Caco-2 (cell line): ENCODE data around the gene ATG101. TPM values are rescaled to one million over a fixed set of nuclear protein-coding genes. Genes with fewer than 3 reads are reported as not detected.

ENCODE experiments used
- BruUV-seq: library from RNA; stranded (reverse); fragments of 400-500 nt; replicated peaks from 2 replicates; lab custom pipeline; 2021; lab: Mats Ljungman, UMichigan
- CTCF ChIA-PET: fragments of 300-600 bp; sonication (Branson Sonifier 250); formaldehyde crosslinking; loops from one replicate; lab custom pipeline; 2022; ENCODE audit warnings: antibody characterized with exemption; lab: Charles Lee
- POLR2A ChIA-PET: fragments of 300-600 bp; sonication (Branson Sonifier 250); formaldehyde crosslinking; loops from one replicate; lab custom pipeline; 2022; ENCODE audit warnings: antibody characterized with exemption; lab: Charles Lee
- DNase-seq, 2 experiments: peaks; one replicate each; pipeline versions ENCODE4 v3.0.0 to v3.0.0-alpha.2; 2020 to 2022
- H3K27me3 ChIP-seq: replicated peaks from 2 replicates; pipeline ENCODE4 v1.6.0; 2011; ENCODE audit warnings: low read length; ENCODE audit not compliant: control insufficient read depth, insufficient read depth
- H3K36me3 ChIP-seq: 2 replicates; pipeline ENCODE4 v1.5.1; 2011; ENCODE audit warnings: low read length; ENCODE audit not compliant: control insufficient read depth, insufficient read depth
- H3K4me1 ChIP-seq: fragments of 250-450 bp; sonication (Bioruptor Pico); 2 replicates; pipeline ENCODE4 v1.5.1; 2020; ENCODE audit warnings: mild to moderate bottlenecking
- H3K4me3 ChIP-seq: 2 replicates; pipeline ENCODE4 v1.5.1; 2011; ENCODE audit warnings: low read depth, mild to moderate bottlenecking, control low read depth, low read length
- H3K9me3 ChIP-seq: fragments of 250-450 bp; sonication (Bioruptor Pico); 2 replicates; pipeline ENCODE4 v1.5.1; 2020; ENCODE audit warnings: mild to moderate bottlenecking, moderate library complexity
- H3K27ac Mint-ChIP-seq: one replicate; pipeline ENCODE4 v1.8.0; 2022; ENCODE audit warnings: mixed read lengths; ENCODE audit not compliant: unreplicated experiment
- H3K27me3 Mint-ChIP-seq: one replicate; pipeline ENCODE4 v1.8.0; 2022; ENCODE audit warnings: mixed read lengths; ENCODE audit not compliant: insufficient read depth, unreplicated experiment
- H3K36me3 Mint-ChIP-seq: one replicate; pipeline ENCODE4 v1.8.0; 2022; ENCODE audit warnings: mild to moderate bottlenecking, mixed read lengths; ENCODE audit not compliant: insufficient read depth, unreplicated experiment
- H3K4me1 Mint-ChIP-seq: one replicate; pipeline ENCODE4 v1.8.0; 2022; ENCODE audit warnings: low read depth, mixed read lengths; ENCODE audit not compliant: unreplicated experiment
- H3K4me3 Mint-ChIP-seq: one replicate; pipeline ENCODE4 v1.8.0; 2022; ENCODE audit warnings: mild to moderate bottlenecking, moderate library complexity, mixed read lengths; ENCODE audit not compliant: unreplicated experiment
- H3K9me3 Mint-ChIP-seq: one replicate; pipeline ENCODE4 v1.8.0; 2022; ENCODE audit warnings: mixed read lengths; ENCODE audit not compliant: unreplicated experiment
- intact Hi-C: fragments of 100-400 bp; cut with micrococcal nuclease; formaldehyde crosslinking; loops from one replicate; pipeline ENCODE4 v1.10.0; 2022; ENCODE audit not compliant: unreplicated experiment
- total RNA-seq: library from RNA; stranded (reverse); gene quantifications from 2 replicates; pipeline ENCODE4 v1.2.3, GENCODE V29; 2022
- TF ChIP-seq, protein P1 (sequence below), 2 experiments: fragments of 200-600 bp in 1 of 2; IDR thresholded peaks; 1 replicate in 1 of 2; 2 replicates in 1 of 2; pipeline versions ENCODE4 v1.5.1 to v1.8.0; 2011 to 2022; ENCODE audit warnings: antibody characterized with exemption in 1 of 2, control low read depth in 1 of 2, inconsistent platforms in 1 of 2, low read depth in 1 of 2, low read length in 1 of 2, mild to moderate bottlenecking in 1 of 2, moderate library complexity in 1 of 2; ENCODE audit not compliant: insufficient read depth in 1 of 2, severe bottlenecking in 1 of 2, unreplicated experiment in 1 of 2

Gene ATG101
- total RNA-seq, 1 experiment from 2014 or later, result 78.0 TPM

DNA sequence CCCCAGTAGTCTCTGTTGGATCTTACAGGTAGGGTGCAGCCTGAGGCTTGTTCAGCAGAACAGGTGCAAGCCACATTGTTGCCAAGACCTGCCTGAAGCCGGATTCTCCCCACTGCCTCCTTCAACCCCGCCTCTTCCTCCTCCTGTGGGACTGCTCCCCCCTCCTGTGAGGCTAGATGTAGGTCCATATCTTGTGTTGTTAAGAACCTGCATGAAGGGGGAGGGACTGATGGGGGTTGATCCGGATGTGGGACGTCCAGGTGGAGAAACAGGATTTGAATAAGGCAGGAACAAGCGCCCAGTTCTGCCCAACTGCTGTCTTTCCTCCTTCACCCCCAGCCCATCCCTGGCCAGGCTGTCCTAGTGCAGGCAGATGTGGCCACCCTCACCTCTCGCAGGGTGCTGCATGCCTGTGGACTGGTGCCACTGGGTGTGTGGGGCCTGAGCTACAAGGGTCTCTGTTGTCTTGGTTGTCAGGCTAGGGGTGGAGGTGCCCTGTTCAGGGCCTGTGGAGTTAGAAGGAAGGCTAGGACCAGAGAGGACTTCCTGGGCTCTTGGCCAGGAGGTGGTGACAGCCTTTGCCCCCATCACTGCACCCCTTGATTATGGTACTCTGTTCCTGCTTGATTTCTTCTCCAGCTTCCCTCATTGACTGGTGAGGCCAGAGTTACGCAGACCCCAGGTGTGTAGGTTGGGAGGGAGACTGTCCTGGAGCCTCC lies 17.2 kb upstream of the ATG101 start:
- H3K4me1 ChIP-seq, result peaks cover 23% of the 10 kb centered on the region
- no peaks in the 10 kb centered on the region for H3K27me3 ChIP-seq
- Mint-ChIP-seq H3K27ac (peak overlapping the region; percentile 68), H3K9me3 (no peaks in the 10 kb centered on the region), H3K36me3 (peaks cover 34% of the 10 kb centered on the region), H3K27me3 (no peaks in the 10 kb centered on the region), H3K4me3 (peak overlapping the region; percentile 84), H3K4me1 (peaks cover 22% of the 10 kb centered on the region)
- intact Hi-C loops, result loop anchor here (5.0 kb wide), 1 partner anchor 875 kb away; no protein-coding TSS in a partner anchor
- DNase-seq, result no peak
- TF ChIP-seq, protein P1, sequence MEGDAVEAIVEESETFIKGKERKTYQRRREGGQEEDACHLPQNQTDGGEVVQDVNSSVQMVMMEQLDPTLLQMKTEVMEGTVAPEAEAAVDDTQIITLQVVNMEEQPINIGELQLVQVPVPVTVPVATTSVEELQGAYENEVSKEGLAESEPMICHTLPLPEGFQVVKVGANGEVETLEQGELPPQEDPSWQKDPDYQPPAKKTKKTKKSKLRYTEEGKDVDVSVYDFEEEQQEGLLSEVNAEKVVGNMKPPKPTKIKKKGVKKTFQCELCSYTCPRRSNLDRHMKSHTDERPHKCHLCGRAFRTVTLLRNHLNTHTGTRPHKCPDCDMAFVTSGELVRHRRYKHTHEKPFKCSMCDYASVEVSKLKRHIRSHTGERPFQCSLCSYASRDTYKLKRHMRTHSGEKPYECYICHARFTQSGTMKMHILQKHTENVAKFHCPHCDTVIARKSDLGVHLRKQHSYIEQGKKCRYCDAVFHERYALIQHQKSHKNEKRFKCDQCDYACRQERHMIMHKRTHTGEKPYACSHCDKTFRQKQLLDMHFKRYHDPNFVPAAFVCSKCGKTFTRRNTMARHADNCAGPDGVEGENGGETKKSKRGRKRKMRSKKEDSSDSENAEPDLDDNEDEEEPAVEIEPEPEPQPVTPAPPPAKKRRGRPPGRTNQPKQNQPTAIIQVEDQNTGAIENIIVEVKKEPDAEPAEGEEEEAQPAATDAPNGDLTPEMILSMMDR (IDR thresholded peaks at IDR 0.05; ENCODE audit: insufficient read depth in 1 of 2, low read depth in 1 of 2, low read length in 1 of 2, severe bottlenecking in 1 of 2, unreplicated experiment in 1 of 2), result no peak
- 0 out of 2 replicates have a peak, but pooled peaks cover 2% of the 10 kb centered on the region for H3K36me3 ChIP-seq
- H3K9me3 ChIP-seq, result no peaks in the 10 kb centered on the region
- no TSS peak for BruUV-seq
- ChIA-PET POLR2A (interaction anchor here (2.4 kb wide), 1 partner anchor 15 kb away, joined by 41 read pairs; no protein-coding TSS in a partner anchor), CTCF (interaction anchor here (1.9 to 3.9 kb wide), 2 partner anchors 23 to 27 kb away, joined by 6 to 56 read pairs; no protein-coding TSS in a partner anchor)
- H3K4me3 ChIP-seq, result peak overlapping the region; percentile 60

DNA sequence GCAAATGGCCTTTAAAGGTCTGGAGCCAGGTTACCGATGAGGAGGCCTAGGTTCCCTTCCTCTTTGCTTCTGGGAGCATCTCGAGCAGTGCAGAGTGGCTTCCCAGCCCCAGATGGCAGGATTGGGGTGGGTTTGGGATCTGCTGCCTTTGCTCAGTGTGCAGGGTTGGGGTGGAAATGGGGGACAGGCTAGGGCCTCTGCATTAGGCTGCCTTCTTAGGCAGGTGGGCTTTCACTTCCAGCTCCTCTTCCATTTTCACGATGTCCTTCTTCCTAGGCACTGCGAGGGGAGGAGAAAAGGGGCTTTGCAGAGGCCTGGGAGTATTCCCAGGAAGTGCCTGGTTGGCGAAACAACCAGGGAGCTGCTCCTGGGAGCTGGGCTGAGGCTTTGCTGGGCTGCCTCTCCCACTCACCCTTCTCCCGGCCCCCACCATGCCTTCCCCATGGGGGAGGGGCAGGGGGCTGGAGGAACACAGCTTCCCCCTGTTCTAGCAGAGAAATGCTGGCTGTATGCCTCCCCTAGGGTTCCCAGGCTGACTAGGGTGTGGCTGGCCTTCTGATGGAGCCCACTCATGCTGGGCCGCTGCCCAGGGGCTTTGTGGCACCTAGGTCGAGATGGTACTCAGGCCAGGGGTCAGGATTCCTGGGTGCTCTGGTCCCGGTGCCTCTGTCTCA lies 16.1 kb upstream of the ATG101 start:
- H3K27ac Mint-ChIP-seq, result no peak overlapping the region
- no peaks in the 10 kb centered on the region for H3K27me3 Mint-ChIP-seq
- H3K4me1 Mint-ChIP-seq, result peaks cover 22% of the 10 kb centered on the region
- H3K4me3 ChIP-seq, result no peak overlapping the region
- POLR2A ChIA-PET, result no interaction called here
- BruUV-seq, result no TSS peak
- H3K36me3 ChIP-seq, result 0 out of 2 replicates have a peak, but pooled peaks cover 2% of the 10 kb centered on the region
- no peak overlapping the region for H3K4me3 Mint-ChIP-seq
- no peaks in the 10 kb centered on the region for H3K27me3 ChIP-seq
- H3K4me1 ChIP-seq, result peaks cover 23% of the 10 kb centered on the region
- no peaks in the 10 kb centered on the region for H3K9me3 ChIP-seq
- no peaks in the 10 kb centered on the region for H3K9me3 Mint-ChIP-seq
- intact Hi-C loops, result loop anchor here (5.0 kb wide), 1 partner anchor 874 kb away; no protein-coding TSS in a partner anchor
- TF ChIP-seq, protein P1 (IDR thresholded peaks at IDR 0.05; ENCODE audit: insufficient read depth in 1 of 2, low read depth in 1 of 2, low read length in 1 of 2, severe bottlenecking in 1 of 2, unreplicated experiment in 1 of 2), result no peak
- CTCF ChIA-PET, result interaction anchor here (1.7 to 3.9 kb wide), 2 partner anchors 28 kb away, joined by 4 to 56 read pairs; no protein-coding TSS in a partner anchor
- no peak for DNase-seq
- H3K36me3 Mint-ChIP-seq, result peaks cover 34% of the 10 kb centered on the region

DNA sequence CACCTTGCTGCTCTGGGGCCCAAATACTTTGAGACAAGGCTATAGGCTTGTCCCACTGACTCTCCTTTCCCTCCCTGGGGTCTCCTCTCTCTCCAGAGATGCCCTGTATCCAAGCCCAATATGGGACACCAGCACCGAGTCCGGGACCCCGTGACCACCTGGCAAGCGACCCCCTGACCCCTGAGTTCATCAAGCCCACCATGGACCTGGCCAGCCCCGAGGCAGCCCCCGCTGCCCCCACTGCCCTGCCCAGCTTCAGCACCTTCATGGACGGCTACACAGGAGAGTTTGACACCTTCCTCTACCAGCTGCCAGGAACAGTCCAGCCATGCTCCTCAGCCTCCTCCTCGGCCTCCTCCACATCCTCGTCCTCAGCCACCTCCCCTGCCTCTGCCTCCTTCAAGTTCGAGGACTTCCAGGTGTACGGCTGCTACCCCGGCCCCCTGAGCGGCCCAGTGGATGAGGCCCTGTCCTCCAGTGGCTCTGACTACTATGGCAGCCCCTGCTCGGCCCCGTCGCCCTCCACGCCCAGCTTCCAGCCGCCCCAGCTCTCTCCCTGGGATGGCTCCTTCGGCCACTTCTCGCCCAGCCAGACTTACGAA lies 15.4 kb upstream of the ATG101 start:
- Histone ChIP-seq H3K4me3 (no peak overlapping the region), H3K4me1 (peaks cover 19% of the 10 kb centered on the region), H3K36me3 (0 out of 2 replicates have a peak, but pooled peaks cover 2% of the 10 kb centered on the region), H3K27me3 (no peaks in the 10 kb centered on the region), H3K9me3 (no peaks in the 10 kb centered on the region)
- TF ChIP-seq, protein P1 (IDR thresholded peaks at IDR 0.05; ENCODE audit: insufficient read depth in 1 of 2, low read depth in 1 of 2, low read length in 1 of 2, severe bottlenecking in 1 of 2, unreplicated experiment in 1 of 2), result no peak
- Mint-ChIP-seq H3K36me3 (peaks cover 34% of the 10 kb centered on the region), H3K27ac (no peak overlapping the region), H3K4me3 (no peak overlapping the region), H3K4me1 (peaks cover 17% of the 10 kb centered on the region), H3K27me3 (no peaks in the 10 kb centered on the region), H3K9me3 (no peaks in the 10 kb centered on the region)
- POLR2A ChIA-PET, result interaction anchor here (0.6 kb wide), 1 partner anchor 13 kb away, joined by 5 read pairs; no protein-coding TSS in a partner anchor
- BruUV-seq, result no TSS peak
- CTCF ChIA-PET, result interaction anchor here (1.7 kb wide), 1 partner anchor 29 kb away, joined by 4 read pairs; no protein-coding TSS in a partner anchor
- intact Hi-C loops, result loop anchor here (5.0 kb wide), 1 partner anchor 873 kb away; no protein-coding TSS in a partner anchor
- no peak for DNase-seq
